Liver (tissue), 9 donors: Measurements from ENCODE around the gene PCGF2. TPM values are rescaled to one million over a fixed set of nuclear protein-coding genes. Genes with fewer than 3 reads are reported as not detected.

Experiments used
- DNase-seq: peaks from one replicate; pipeline ENCODE4 v3.0.0-alpha.2; 2017; ENCODE audit warnings: low spot score
- H3K27ac ChIP-seq, 2 donors: one replicate each; pipeline ENCODE4 v1.7.0; 2013; ENCODE audit warnings: inconsistent platforms in 2 of 2, low read length in 2 of 2, control low read depth in 1 of 2, low read depth in 1 of 2, mild to moderate bottlenecking in 1 of 2
- H3K27me3 ChIP-seq, 4 donors: one replicate each; pipeline versions ENCODE4 v1.6.1 to v1.7.0; 2013; ENCODE audit warnings: low read length in 3 of 4, inconsistent platforms in 1 of 4, mild to moderate bottlenecking in 1 of 4, moderate library complexity in 1 of 4; ENCODE audit not compliant: control insufficient read depth in 4 of 4, insufficient read depth in 4 of 4
- H3K36me3 ChIP-seq, 4 donors: one replicate each; pipeline versions ENCODE4 v1.6.1 to v1.7.0; 2013; ENCODE audit warnings: low read length in 3 of 4, mild to moderate bottlenecking in 3 of 4, low read depth in 1 of 4, moderate library complexity in 1 of 4; ENCODE audit not compliant: control insufficient read depth in 4 of 4, insufficient read depth in 3 of 4
- H3K4me1 ChIP-seq, 4 donors: one replicate each; pipeline versions ENCODE4 v1.6.1 to v1.7.0; 2013; ENCODE audit warnings: low read length in 3 of 4, mild to moderate bottlenecking in 3 of 4, moderate library complexity in 1 of 4; ENCODE audit not compliant: control insufficient read depth in 4 of 4, insufficient read depth in 4 of 4
- H3K4me3 ChIP-seq, 3 donors: one replicate each; pipeline versions ENCODE4 v1.6.1 to v1.7.0; 2013; ENCODE audit warnings: low read length in 3 of 3, control low read depth in 1 of 3, low read depth in 1 of 3, mild to moderate bottlenecking in 1 of 3
- H3K9ac ChIP-seq, 2 donors: one replicate each; pipeline ENCODE4 v1.7.0; 2013; ENCODE audit warnings: low read length in 2 of 2, mild to moderate bottlenecking in 2 of 2, moderate library complexity in 2 of 2, control low read depth in 1 of 2, low read depth in 1 of 2
- H3K9me3 ChIP-seq, 4 donors: one replicate each; pipeline versions ENCODE4 v1.6.1 to v1.7.0; 2013; ENCODE audit warnings: low read length in 3 of 4; ENCODE audit not compliant: control insufficient read depth in 4 of 4
- EGR1 ChIP-seq, 2 donors: IDR thresholded peaks; 2 replicates each; pipeline ENCODE4 v1.6.1; 2016 to 2018; ENCODE audit warnings: antibody characterized with exemption in 2 of 2, low read depth in 2 of 2
- FOXA1 ChIP-seq: IDR thresholded peaks from 2 replicates; pipeline ENCODE4 v1.6.1; 2016; ENCODE audit warnings: antibody characterized with exemption
- FOXA2 ChIP-seq: IDR thresholded peaks from 2 replicates; pipeline ENCODE4 v1.6.1; 2016; ENCODE audit warnings: antibody characterized with exemption
- GABPA ChIP-seq, 2 donors: IDR thresholded peaks in 1 of 2; conservative IDR thresholded peaks in 1 of 2; 2 replicates each; pipeline ENCODE4 v1.6.1; 2016; ENCODE audit warnings: antibody characterized with exemption in 2 of 2, mild to moderate bottlenecking in 1 of 2, moderate library complexity in 1 of 2
- HNF4A ChIP-seq, 2 donors: conservative IDR thresholded peaks; 2 replicates each; pipeline ENCODE4 v1.6.1; 2016; ENCODE audit warnings: antibody characterized with exemption in 2 of 2, mild to moderate bottlenecking in 2 of 2
- HNF4G ChIP-seq: IDR thresholded peaks from 2 replicates; pipeline ENCODE4 v1.6.1; 2016; ENCODE audit warnings: antibody characterized with exemption
- JUND ChIP-seq, 2 donors: IDR thresholded peaks; 2 replicates each; pipeline ENCODE4 v1.6.1; 2016; ENCODE audit warnings: antibody characterized with exemption in 2 of 2
- NR2F2 ChIP-seq: IDR thresholded peaks from 2 replicates; pipeline ENCODE4 v1.6.1; 2016; ENCODE audit warnings: antibody characterized with exemption
- RAD21 ChIP-seq, 2 donors: IDR thresholded peaks; 2 replicates each; pipeline ENCODE4 v1.6.1; 2016; ENCODE audit warnings: antibody characterized with exemption in 2 of 2, mild to moderate bottlenecking in 2 of 2
- RXRA ChIP-seq, 2 donors: IDR thresholded peaks; 2 replicates each; pipeline ENCODE4 v1.6.1; 2017 to 2018; ENCODE audit warnings: antibody characterized with exemption in 2 of 2, mild to moderate bottlenecking in 1 of 2
- SP1 ChIP-seq: IDR thresholded peaks from 2 replicates; pipeline ENCODE4 v1.6.1; 2018; ENCODE audit warnings: antibody characterized with exemption, mild to moderate bottlenecking
- TAF1 ChIP-seq: conservative IDR thresholded peaks from 2 replicates; pipeline ENCODE4 v1.6.1; 2016; ENCODE audit warnings: antibody characterized with exemption, mild to moderate bottlenecking
- YY1 ChIP-seq: IDR thresholded peaks from 2 replicates; pipeline ENCODE4 v1.6.1; 2016; ENCODE audit warnings: antibody characterized with exemption, mild to moderate bottlenecking
- WGBS: extraction: QIAGEN DNeasy Blood & Tissue Kit; methylation state at CpG from one replicate; pipeline ENCODE4 v1.1.7; 2013; 5-methylcytosine and 5-hydroxymethylcytosine counted together
- polyA plus RNA-seq, 2 donors: library from polyadenylated mRNA; stranded (reverse) in 1 of 2; unstranded in 1 of 2; fragments of 200-250 nt in 1 of 2; fragments of >200 nt in 1 of 2; fragmentation: Nextera tagmentation in 1 of 2; extraction: Ambion mirVana in 1 of 2; gene quantifications; one replicate each; pipeline versions ENCODE4 v1.2.1 to v1.2.3, GENCODE V29; 2013 to 2015
- total RNA-seq, 2 donors: library from RNA; depleted of rRNA; stranded (reverse); fragments of >200 nt; gene quantifications; one replicate each; pipeline ENCODE4 v1.2.3, GENCODE V29; 2014
- TF ChIP-seq, protein P1 (sequence below): IDR thresholded peaks from 2 replicates; pipeline ENCODE4 v1.6.1; 2016; ENCODE audit warnings: antibody characterized with exemption, mild to moderate bottlenecking
- TF ChIP-seq, protein P2 (sequence below): IDR thresholded peaks from 2 replicates; pipeline ENCODE4 v1.6.1; 2016; ENCODE audit warnings: antibody characterized with exemption
- TF ChIP-seq, protein P3 (sequence below): IDR thresholded peaks from 2 replicates; pipeline ENCODE4 v1.6.1; 2016; ENCODE audit warnings: antibody characterized with exemption
- TF ChIP-seq, protein P4 (sequence below): IDR thresholded peaks from 2 replicates; pipeline ENCODE4 v1.6.1; 2016; ENCODE audit warnings: antibody characterized with exemption
- TF ChIP-seq, protein P5 (sequence below): fragments of 150-350 bp; IDR thresholded peaks from 2 replicates; pipeline ENCODE4 v1.5.1; 2017; ENCODE audit warnings: improper control_type of control experiment, low read depth, low read length; ENCODE audit not compliant: missing input control
- donor health status: healthy.
- donor health status: healthy.
- donor health status: healthy.
- donor health status: healthy.
- donor health status: healthy.

The PCGF2 gene
- total and polyA plus RNA-seq, 4 donors: 1.2 to 3.2 (median 1.8) TPM

DNA sequence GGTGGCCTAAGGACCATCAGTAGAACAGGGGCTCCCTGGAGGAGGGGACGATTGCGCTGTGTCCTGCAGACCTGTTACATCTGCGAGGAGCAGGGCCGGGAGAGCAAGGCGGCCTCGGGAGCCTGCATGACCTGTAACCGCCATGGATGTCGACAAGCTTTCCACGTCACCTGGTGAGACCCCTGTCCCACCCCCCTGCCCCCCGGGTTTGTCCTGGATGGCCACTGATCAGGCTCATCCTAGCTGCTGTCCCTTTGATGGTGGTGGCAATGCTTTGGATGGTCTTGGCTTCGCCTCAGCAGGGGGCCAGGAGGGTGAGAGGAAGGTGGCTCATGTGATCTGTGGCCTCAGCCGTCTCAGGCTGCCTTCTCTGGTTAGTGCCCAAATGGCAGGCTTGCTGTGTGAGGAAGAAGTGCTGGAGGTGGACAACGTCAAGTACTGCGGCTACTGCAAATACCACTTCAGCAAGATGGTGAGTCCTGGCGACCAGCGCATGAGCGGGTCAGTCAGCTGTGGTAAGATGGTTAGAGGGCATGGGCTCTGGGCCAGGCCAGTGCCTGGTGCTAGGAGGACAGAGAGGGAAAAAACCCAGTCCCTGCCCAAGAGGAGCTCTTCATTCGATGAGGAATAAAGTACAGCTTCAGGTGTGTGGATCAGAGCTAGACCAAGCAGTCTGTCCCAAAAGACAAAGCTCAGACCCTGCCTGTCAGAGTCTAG, 38.9 kb downstream of the PCGF2 start:
- no peak overlapping the region for H3K4me3 ChIP-seq
- H3K36me3 ChIP-seq: peaks cover 5 to 27% (median 7%) of the 10 kb centered on the region in 4 donors
- TF ChIP-seq, protein P1, sequence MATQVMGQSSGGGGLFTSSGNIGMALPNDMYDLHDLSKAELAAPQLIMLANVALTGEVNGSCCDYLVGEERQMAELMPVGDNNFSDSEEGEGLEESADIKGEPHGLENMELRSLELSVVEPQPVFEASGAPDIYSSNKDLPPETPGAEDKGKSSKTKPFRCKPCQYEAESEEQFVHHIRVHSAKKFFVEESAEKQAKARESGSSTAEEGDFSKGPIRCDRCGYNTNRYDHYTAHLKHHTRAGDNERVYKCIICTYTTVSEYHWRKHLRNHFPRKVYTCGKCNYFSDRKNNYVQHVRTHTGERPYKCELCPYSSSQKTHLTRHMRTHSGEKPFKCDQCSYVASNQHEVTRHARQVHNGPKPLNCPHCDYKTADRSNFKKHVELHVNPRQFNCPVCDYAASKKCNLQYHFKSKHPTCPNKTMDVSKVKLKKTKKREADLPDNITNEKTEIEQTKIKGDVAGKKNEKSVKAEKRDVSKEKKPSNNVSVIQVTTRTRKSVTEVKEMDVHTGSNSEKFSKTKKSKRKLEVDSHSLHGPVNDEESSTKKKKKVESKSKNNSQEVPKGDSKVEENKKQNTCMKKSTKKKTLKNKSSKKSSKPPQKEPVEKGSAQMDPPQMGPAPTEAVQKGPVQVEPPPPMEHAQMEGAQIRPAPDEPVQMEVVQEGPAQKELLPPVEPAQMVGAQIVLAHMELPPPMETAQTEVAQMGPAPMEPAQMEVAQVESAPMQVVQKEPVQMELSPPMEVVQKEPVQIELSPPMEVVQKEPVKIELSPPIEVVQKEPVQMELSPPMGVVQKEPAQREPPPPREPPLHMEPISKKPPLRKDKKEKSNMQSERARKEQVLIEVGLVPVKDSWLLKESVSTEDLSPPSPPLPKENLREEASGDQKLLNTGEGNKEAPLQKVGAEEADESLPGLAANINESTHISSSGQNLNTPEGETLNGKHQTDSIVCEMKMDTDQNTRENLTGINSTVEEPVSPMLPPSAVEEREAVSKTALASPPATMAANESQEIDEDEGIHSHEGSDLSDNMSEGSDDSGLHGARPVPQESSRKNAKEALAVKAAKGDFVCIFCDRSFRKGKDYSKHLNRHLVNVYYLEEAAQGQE: no peak
- TF ChIP-seq, protein P2, sequence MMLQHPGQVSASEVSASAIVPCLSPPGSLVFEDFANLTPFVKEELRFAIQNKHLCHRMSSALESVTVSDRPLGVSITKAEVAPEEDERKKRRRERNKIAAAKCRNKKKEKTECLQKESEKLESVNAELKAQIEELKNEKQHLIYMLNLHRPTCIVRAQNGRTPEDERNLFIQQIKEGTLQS: no peak
- no peak for TF ChIP-seq GABPA (IDR thresholded peaks at IDR 0.05 in 1 of 2, conservative IDR thresholded peaks at IDR 0.05 in 1 of 2)
- TF ChIP-seq FOXA1: no peak
- TF ChIP-seq HNF4G: no peak
- TF ChIP-seq, protein P3, sequence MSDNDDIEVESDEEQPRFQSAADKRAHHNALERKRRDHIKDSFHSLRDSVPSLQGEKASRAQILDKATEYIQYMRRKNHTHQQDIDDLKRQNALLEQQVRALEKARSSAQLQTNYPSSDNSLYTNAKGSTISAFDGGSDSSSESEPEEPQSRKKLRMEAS: no peak
- TF ChIP-seq, protein P4, sequence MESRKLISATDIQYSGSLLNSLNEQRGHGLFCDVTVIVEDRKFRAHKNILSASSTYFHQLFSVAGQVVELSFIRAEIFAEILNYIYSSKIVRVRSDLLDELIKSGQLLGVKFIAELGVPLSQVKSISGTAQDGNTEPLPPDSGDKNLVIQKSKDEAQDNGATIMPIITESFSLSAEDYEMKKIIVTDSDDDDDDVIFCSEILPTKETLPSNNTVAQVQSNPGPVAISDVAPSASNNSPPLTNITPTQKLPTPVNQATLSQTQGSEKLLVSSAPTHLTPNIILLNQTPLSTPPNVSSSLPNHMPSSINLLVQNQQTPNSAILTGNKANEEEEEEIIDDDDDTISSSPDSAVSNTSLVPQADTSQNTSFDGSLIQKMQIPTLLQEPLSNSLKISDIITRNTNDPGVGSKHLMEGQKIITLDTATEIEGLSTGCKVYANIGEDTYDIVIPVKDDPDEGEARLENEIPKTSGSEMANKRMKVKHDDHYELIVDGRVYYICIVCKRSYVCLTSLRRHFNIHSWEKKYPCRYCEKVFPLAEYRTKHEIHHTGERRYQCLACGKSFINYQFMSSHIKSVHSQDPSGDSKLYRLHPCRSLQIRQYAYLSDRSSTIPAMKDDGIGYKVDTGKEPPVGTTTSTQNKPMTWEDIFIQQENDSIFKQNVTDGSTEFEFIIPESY: no peak
- no peak for TF ChIP-seq FOXA2
- no peak for TF ChIP-seq EGR1 (IDR thresholded peaks at IDR 0.05; ENCODE audit: low read depth in 2 of 2)
- TF ChIP-seq JUND (IDR thresholded peaks at IDR 0.05): no peak
- TF ChIP-seq RAD21 (IDR thresholded peaks at IDR 0.05): no peak
- no peak for TF ChIP-seq YY1
- no peak for TF ChIP-seq TAF1
- TF ChIP-seq RXRA (IDR thresholded peaks at IDR 0.05): no peak
- no peak for TF ChIP-seq NR2F2
- TF ChIP-seq, protein P5, sequence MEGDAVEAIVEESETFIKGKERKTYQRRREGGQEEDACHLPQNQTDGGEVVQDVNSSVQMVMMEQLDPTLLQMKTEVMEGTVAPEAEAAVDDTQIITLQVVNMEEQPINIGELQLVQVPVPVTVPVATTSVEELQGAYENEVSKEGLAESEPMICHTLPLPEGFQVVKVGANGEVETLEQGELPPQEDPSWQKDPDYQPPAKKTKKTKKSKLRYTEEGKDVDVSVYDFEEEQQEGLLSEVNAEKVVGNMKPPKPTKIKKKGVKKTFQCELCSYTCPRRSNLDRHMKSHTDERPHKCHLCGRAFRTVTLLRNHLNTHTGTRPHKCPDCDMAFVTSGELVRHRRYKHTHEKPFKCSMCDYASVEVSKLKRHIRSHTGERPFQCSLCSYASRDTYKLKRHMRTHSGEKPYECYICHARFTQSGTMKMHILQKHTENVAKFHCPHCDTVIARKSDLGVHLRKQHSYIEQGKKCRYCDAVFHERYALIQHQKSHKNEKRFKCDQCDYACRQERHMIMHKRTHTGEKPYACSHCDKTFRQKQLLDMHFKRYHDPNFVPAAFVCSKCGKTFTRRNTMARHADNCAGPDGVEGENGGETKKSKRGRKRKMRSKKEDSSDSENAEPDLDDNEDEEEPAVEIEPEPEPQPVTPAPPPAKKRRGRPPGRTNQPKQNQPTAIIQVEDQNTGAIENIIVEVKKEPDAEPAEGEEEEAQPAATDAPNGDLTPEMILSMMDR: no peak
- no peak for TF ChIP-seq SP1
- no peak for TF ChIP-seq HNF4A (conservative IDR thresholded peaks at IDR 0.05)
- no peaks in the 10 kb centered on the region for H3K27me3 ChIP-seq
- DNase-seq: no peak
- peaks cover 0 to 13% (median 6%) of the 10 kb centered on the region in 4 donors for H3K4me1 ChIP-seq
- H3K9me3 ChIP-seq: no peaks in the 10 kb centered on the region
- no peak overlapping the region for H3K27ac ChIP-seq
- 94% methylated on average over 18 of the region's 18 CpGs for WGBS
- no peak overlapping the region for H3K9ac ChIP-seq
